Measurements from ENCODE around the gene NAT8L.

NAT8L gene

DNA sequence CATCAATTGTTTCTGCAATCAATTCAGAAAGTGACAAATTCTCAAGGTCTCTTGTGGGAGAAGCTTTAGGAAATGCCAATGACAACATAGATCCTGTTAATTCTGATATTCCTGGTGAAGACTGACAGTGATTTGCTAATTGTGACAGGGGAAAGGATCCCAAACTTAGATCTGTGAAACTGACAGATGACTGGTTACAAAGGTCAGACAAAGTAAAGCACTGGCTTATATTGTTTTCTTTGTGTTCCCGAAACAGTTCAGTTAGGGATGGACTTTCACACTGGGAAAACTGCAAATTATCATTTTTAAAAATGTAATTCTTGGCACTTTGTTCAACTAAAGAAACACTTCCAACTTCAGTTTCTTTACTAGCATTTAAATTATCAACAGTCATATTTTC is 30.1 kb downstream of the NAT8L start:
- no peak for DNase-seq (ENCODE audit: low spot score)
- no peaks in the 10 kb centered on the region for H3K9me3 ChIP-seq (ENCODE audit: severe bottlenecking)
- ATAC-seq (ENCODE audit: low read depth), result no peak
- TF ChIP-seq, protein P1, sequence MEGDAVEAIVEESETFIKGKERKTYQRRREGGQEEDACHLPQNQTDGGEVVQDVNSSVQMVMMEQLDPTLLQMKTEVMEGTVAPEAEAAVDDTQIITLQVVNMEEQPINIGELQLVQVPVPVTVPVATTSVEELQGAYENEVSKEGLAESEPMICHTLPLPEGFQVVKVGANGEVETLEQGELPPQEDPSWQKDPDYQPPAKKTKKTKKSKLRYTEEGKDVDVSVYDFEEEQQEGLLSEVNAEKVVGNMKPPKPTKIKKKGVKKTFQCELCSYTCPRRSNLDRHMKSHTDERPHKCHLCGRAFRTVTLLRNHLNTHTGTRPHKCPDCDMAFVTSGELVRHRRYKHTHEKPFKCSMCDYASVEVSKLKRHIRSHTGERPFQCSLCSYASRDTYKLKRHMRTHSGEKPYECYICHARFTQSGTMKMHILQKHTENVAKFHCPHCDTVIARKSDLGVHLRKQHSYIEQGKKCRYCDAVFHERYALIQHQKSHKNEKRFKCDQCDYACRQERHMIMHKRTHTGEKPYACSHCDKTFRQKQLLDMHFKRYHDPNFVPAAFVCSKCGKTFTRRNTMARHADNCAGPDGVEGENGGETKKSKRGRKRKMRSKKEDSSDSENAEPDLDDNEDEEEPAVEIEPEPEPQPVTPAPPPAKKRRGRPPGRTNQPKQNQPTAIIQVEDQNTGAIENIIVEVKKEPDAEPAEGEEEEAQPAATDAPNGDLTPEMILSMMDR (IDR thresholded peaks at IDR 0.05; ENCODE audit: poor library complexity, severe bottlenecking), result no peak
- no peaks in the 10 kb centered on the region for H3K27me3 ChIP-seq (ENCODE audit: insufficient read depth, poor library complexity, severe bottlenecking)
- H3K4me1 ChIP-seq (ENCODE audit: insufficient read depth, poor library complexity, severe bottlenecking), result no peaks in the 10 kb centered on the region
- no peaks in the 10 kb centered on the region for H3K36me3 ChIP-seq (ENCODE audit: low read depth)
- H3K27ac ChIP-seq (ENCODE audit: poor library complexity, severe bottlenecking), result no peak overlapping the region
- H3K4me3 ChIP-seq (ENCODE audit: severe bottlenecking), result no peak overlapping the region

DNA sequence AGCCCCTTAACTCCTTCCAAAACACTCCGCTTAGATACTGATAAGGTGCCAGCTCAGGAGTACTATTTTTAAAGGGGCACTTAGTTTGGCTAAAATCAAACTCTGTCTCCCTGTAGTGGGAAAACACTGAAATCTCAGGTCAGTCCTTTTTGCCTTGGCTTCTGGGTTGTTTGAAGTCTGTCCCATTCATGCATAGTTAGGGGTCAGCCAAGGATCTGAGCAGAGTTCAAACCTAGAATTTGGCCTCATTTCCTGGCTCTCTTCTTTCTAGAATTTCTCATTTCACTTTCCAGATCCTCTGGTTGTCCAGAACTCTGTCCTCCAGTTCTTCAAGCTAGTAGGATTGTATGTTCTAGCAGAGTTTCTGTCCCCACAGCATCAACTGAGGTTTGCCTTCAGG is 31.5 kb downstream of the NAT8L start:
- TF ChIP-seq, protein P1 (IDR thresholded peaks at IDR 0.05; ENCODE audit: poor library complexity, severe bottlenecking), result no peak
- H3K27ac ChIP-seq (ENCODE audit: poor library complexity, severe bottlenecking), result no peak overlapping the region
- H3K9me3 ChIP-seq (ENCODE audit: severe bottlenecking), result no peaks in the 10 kb centered on the region
- no peaks in the 10 kb centered on the region for H3K4me1 ChIP-seq (ENCODE audit: insufficient read depth, poor library complexity, severe bottlenecking)
- no peak overlapping the region for H3K4me3 ChIP-seq (ENCODE audit: severe bottlenecking)
- DNase-seq (ENCODE audit: low spot score) (no peak), ATAC-seq (ENCODE audit: low read depth) (no peak)
- H3K36me3 ChIP-seq (ENCODE audit: low read depth), result no peaks in the 10 kb centered on the region
- H3K27me3 ChIP-seq (ENCODE audit: insufficient read depth, poor library complexity, severe bottlenecking), result no peaks in the 10 kb centered on the region

DNA sequence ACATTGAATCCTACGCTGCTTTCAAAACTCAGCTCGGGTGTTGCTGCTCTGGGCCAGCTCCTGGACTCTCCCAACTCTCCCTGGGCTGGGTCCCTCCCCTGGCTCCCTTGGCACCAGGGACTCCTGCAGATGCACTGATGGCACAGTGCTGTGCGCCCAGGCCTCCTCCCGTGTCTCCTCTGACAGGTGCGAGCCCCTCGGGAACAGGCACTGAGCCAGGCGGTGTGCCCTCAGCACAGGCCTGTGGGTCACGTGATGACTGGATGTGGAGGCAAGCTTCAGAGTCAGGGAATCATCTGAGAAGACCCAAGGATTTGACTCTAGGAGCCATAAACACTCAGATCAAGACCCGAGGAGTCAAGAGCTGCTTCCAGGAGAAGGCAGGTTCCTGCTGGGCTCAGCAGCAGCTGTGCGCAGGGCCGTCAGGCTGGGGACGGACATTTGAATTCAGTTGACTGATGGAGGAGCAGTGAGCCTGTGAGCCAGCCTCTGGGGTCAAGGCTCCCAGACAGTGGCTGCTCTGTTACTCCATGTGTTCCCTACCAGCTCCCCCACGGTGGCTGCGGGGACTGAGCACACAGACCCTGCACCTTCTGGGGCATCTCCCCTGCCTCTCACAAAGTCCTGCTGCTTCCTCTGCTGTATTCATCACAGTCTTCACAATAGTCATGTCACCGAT is 33.0 kb downstream of the NAT8L start:
- TF ChIP-seq, protein P1 (IDR thresholded peaks at IDR 0.05; ENCODE audit: poor library complexity, severe bottlenecking), result no peak
- H3K9me3 ChIP-seq (ENCODE audit: severe bottlenecking), result peaks cover 5% of the 10 kb centered on the region
- H3K27ac ChIP-seq (ENCODE audit: poor library complexity, severe bottlenecking), result no peak overlapping the region
- no peaks in the 10 kb centered on the region for H3K4me1 ChIP-seq (ENCODE audit: insufficient read depth, poor library complexity, severe bottlenecking)
- ATAC-seq (ENCODE audit: low read depth), result no peak
- no peak overlapping the region for H3K4me3 ChIP-seq (ENCODE audit: severe bottlenecking)
- H3K36me3 ChIP-seq (ENCODE audit: low read depth), result no peaks in the 10 kb centered on the region
- peak; percentile 45 for DNase-seq (ENCODE audit: low spot score)
- H3K27me3 ChIP-seq (ENCODE audit: insufficient read depth, poor library complexity, severe bottlenecking), result no peaks in the 10 kb centered on the region

DNA sequence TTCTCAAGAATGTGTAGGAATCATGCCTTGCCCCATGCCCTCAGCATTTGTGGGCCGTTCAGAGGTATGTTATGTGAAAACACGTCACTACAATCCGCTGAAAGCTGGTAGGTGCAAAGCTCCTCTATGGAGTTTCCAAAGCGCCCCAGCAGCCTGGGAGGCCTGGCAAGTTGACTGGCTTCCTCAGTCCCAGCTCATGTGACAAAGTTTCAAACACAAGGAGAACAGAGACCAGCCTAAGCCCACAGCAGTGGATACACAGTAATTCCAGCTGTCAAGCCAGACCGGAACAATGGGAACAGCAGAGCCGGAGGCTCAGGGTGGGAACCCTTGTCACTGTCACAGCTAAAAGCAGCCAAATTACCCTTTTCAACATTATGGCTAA is 33.5 kb downstream of the NAT8L start:
- Histone ChIP-seq H3K4me1 (ENCODE audit: insufficient read depth, poor library complexity, severe bottlenecking) (no peaks in the 10 kb centered on the region), H3K9me3 (ENCODE audit: severe bottlenecking) (peaks cover 5% of the 10 kb centered on the region), H3K36me3 (ENCODE audit: low read depth) (no peaks in the 10 kb centered on the region), H3K4me3 (ENCODE audit: severe bottlenecking) (no peak overlapping the region), H3K27me3 (ENCODE audit: insufficient read depth, poor library complexity, severe bottlenecking) (no peaks in the 10 kb centered on the region), H3K27ac (ENCODE audit: poor library complexity, severe bottlenecking) (no peak overlapping the region)
- DNase-seq (ENCODE audit: low spot score) (no peak), ATAC-seq (ENCODE audit: low read depth) (no peak)
- TF ChIP-seq, protein P1 (IDR thresholded peaks at IDR 0.05; ENCODE audit: poor library complexity, severe bottlenecking), result no peak

DNA sequence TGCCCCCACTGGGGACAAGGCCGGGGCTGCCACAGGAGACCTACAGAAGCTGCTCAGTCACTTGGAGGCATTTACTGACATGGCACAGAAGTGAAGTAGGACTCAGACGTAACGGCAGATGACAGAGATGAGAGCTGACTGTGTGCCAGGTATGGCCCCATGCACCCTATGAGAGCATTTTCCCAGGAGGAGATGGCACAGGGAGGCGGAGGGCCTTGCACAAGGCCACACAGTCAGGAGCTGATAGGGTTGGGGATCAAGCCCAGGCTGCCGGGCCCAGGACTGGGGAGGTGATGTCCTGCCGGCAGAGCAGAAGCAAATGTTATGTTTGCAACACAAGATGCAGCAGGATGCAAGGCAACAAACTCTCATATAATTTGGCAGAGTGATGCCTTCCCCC is 34.1 kb downstream of the NAT8L start:
- Histone ChIP-seq H3K4me3 (ENCODE audit: severe bottlenecking) (no peak overlapping the region), H3K4me1 (ENCODE audit: insufficient read depth, poor library complexity, severe bottlenecking) (no peaks in the 10 kb centered on the region), H3K27ac (ENCODE audit: poor library complexity, severe bottlenecking) (no peak overlapping the region), H3K36me3 (ENCODE audit: low read depth) (no peaks in the 10 kb centered on the region), H3K27me3 (ENCODE audit: insufficient read depth, poor library complexity, severe bottlenecking) (no peaks in the 10 kb centered on the region), H3K9me3 (ENCODE audit: severe bottlenecking) (peaks cover 5% of the 10 kb centered on the region)
- ATAC-seq (ENCODE audit: low read depth) (no peak), DNase-seq (ENCODE audit: low spot score) (no peak)
- TF ChIP-seq, protein P1 (IDR thresholded peaks at IDR 0.05; ENCODE audit: poor library complexity, severe bottlenecking), result no peak
